Cardiac septum (tissue), 1 donor: Measurements from ENCODE around the gene IER2. TPM values are rescaled to one million over a fixed set of nuclear protein-coding genes. Genes with fewer than 3 reads are reported as not detected.

Source experiments
- DNase-seq: peaks from one replicate; pipeline ENCODE4 v3.0.0-alpha.2; 2020; ENCODE audit warnings: low spot score
- intact Hi-C: fragments of 100-400 bp; cut with DNase I; formaldehyde crosslinking; loops from one replicate; pipeline ENCODE4 v1.14.0; 2022
- total RNA-seq: library from RNA; stranded (reverse); fragmentation: NEBNext Ultra II Directional; extraction: Animal tissue kit (Norgen Biotek cat#: 25700); gene quantifications from one replicate; pipeline ENCODE4 v1.2.1, GENCODE V29; 2021
- donor health status: DM: no; HTN: no; CAD: no.

IER2 gene
- total RNA-seq, 1 donor from 2014 or later = 28.4 TPM

DNA sequence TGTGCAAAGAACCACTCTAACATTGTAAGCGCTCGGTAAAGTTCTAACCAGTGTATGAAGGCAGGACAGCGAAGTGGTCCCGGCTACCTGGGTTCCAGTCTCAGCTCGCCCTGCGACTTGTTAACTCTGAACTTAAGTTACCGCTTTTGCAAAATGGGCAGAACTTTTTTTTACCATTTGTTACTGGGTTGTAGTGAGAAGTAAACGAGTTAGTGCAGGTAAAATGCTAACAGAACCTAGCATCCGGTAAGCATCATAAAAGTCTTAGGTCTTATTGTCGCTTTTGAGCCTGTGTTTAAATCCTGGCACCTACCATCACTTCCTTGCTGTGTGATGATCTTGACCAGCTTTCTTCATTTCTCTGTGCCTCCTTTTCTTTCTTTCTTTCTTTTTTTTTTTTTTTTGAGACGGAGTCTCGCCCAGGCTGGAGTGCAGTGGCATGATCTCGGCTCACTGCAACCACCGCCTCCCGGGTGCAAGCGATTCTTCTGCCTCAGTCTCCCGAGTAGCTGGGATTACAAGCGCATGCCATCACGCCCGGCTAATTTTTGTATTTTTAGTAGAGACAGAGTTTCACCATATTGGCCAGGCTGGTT lies 32.9 kb upstream of the IER2 start:
- intact Hi-C loops = loop anchor here (2.0 kb wide), 2 partner anchors 14 to 34 kb away; partner anchors contain the start of genes IER2, LYL1 and STX10
- DNase-seq = no peak

DNA sequence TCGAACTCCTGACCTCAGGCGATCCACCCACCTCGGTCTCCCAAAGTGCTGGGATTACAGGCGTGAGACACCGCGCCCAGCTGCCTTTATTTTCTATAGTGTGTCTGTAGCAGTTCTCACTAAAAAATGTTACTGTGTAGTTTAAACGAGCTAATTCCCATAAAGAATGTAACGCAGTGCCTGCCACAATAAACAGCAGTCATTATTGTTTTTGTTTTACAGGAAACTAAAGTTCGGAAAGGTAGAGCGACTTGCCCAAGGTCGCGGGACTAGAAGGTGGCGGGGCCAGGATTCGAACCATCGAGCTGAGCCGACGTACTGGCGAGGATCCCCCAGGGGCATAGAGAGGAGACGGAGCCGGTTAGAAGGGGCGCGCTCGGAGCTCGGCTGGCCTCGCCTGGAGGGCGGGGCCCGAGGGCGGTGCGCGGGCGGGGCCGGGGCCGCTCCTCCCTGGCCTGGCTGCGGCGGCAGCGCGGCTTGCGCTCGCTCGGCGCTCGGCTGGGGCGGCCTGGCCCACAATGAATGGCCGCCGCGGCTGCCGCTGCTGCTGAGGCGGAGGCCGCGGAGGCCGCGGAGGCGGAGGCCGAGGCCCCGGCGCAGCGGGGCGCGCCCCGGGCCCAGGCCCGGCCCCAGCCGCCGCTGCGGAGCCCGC lies 32.3 kb upstream of the IER2 start, which contains the start of gene NACC1:
Gene NACC1, plus strand, starts transcription at position 493 of the 652 bp plus-strand sequence. CDS start 16,944 bp downstream, outside the sequence.
- intact Hi-C loops = loop anchor here (2.0 kb wide), 2 partner anchors 15 to 33 kb away; partner anchors contain the start of genes IER2, LYL1 and STX10

DNA sequence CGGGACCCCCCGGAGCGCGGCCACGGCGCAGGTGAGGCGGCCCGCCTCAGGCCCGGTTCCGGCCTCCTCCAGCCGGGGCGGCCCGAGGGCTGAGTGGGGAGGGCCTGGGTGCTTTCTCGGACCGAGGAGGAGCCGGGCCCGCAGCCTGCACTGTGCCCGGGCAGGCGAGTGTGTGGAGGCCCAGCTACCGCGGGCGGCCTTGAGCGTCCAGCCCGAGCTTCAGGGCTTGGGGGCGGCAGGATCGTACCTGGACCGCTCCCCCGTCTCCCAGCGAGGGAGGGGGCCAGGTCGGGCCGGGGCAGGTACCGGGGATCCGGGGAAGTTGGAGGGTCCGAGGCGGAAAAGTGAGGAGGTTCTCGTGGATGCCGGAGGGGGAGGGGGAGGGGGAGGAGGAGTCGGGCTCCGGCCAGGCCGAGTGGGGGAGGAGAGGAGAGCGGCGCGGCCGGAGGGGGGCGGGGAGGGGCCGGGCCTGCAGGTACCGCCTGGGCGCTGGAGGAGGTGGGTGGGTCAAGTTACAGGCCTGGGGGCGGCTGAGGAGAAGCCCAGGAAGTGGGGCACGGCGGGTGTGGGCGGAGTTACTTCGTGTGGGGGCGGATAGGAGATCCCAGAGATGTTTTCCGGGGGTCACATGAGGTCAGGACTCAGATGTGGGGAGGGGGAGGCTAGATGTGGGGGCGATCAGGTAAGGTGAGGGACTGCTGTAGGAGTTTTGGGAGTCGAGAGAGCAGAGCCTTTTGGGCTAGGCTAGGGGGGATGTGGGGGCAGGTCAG lies 31.6 kb upstream of the IER2 start:
- DNase-seq = no peak
- intact Hi-C loops = no loop called here

More for the DNA sequence above, 32.3 kb upstream of the IER2 start, which contains the start of gene NACC1:
- DNase-seq = peak; percentile 96

GRCh38 chr19:13119627-13120026 lies 30.6 kb upstream of the IER2 start:
- no peak for DNase-seq
- intact Hi-C loops = no loop called here

DNA sequence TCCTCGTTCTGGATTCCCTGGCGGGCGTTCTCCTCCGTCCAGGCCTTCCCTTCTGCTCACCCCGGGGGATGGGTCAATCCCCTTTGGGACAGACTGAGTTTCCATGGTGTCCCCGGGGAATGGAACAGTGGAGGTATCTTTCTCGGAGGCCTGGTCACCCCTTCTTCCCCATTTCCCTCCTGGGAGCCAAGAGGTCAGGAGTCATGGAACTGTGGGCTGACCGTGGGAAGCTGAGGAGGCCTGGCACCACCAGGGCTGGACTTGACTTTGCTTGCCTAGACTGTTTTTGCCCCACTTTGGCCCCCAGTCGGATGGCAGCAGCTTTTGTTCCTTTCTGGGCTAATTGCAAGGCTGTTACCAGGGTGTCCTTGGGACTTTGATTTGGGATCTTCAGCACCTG lies 30.2 kb upstream of the IER2 start:
- no peak for DNase-seq
- intact Hi-C loops = no loop called here

DNA sequence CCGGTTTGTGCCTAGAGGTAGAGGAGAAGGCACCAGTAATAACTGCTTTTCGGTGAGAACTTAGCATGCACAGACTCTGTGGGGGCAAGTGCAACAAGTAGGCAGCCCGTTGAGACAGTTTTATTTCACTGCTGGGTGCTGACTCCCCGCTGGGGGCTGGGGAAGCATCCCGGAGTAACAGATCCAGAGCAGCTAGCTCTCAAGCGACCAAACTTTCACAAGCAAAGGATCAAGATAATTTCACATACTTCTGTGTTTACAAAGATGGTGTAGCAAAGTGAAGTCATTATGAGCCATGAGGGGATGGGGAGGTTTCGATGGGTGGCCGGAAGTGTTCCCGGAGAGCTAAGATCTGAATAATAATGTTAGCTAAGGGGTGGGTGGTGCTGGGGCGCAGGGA lies 29.4 kb upstream of the IER2 start:
- intact Hi-C loops = no loop called here
- no peak for DNase-seq

- intact Hi-C loops = no loop called here
- DNase-seq = no peak
Observed at GRCh38 chr19:13121551-13122274, 28.5 kb upstream of the IER2 start.

- DNase-seq = no peak
- intact Hi-C loops = no loop called here
Observed at GRCh38 chr19:13122275-13122878, 27.8 kb upstream of the IER2 start.

- intact Hi-C loops = no loop called here
Observed at GRCh38 chr19:13122980-13123957, 26.9 kb upstream of the IER2 start.

DNA sequence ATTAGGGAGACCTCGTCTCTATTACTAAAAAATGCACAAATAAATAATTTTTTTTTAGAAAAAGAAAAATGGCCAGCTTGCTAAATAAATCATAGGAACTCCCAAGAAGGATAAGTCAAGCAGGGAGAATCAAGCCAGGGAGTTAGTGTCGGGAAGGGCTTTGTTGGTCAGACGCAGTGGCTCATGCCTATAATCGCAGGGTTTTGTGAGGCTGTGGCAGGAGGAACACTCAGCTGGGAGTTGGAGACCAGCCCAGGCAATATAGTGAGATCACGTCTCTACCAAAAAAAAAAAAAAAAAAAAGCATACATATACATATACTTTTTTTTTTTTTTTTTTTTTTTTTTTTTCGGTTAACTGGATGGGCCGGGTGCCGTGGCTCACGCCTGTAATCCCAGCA lies 23.2 kb upstream of the IER2 start:
- intact Hi-C loops = no loop called here
- DNase-seq = no peak

More at GRCh38 chr19:13122980-13123957, 26.9 kb upstream of the IER2 start:
- no peak for DNase-seq

- intact Hi-C loops = no loop called here
- no peak for DNase-seq
Observed at GRCh38 chr19:13127811-13128575, 22.2 kb upstream of the IER2 start.

- intact Hi-C loops = no loop called here
Observed at GRCh38 chr19:13128583-13128982, 21.6 kb upstream of the IER2 start.

GRCh38 chr19:13129384-13129783 lies 20.8 kb upstream of the IER2 start:
- DNase-seq = no peak
- intact Hi-C loops = no loop called here

More at GRCh38 chr19:13128583-13128982, 21.6 kb upstream of the IER2 start:
- DNase-seq = no peak

DNA sequence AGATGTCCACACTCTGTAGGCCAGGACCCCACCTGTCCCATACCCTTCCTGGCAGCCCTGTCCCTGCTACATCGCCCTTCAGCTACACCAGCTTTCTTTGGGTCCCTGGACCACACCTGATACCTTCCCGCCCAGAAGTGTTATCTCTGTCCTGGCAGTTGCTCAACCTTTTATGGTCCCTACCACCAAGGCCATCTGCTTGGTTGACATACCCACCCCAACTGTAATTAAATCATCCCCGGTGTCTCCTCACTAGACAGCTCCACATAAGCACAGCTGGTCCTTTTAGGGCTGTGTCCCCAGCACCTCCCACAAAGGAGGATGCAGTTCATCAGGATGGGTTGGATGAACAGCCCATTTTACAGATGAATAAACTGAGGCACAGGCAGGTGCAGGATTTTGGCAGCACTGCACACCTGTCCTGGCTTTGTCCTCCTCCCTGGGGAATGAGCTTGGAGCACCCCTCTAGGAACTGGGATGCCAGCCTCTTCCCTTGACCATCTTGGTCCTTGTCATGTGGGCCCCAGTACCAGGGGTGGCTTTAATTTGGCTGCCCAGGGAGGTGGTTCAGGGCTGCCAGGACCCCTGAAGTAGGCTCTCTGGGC lies 19.2 kb upstream of the IER2 start:
- DNase-seq = no peak
- intact Hi-C loops = no loop called here

- no peak for DNase-seq
- intact Hi-C loops = no loop called here
Observed at GRCh38 chr19:13132471-13133180, 17.6 kb upstream of the IER2 start.

DNA sequence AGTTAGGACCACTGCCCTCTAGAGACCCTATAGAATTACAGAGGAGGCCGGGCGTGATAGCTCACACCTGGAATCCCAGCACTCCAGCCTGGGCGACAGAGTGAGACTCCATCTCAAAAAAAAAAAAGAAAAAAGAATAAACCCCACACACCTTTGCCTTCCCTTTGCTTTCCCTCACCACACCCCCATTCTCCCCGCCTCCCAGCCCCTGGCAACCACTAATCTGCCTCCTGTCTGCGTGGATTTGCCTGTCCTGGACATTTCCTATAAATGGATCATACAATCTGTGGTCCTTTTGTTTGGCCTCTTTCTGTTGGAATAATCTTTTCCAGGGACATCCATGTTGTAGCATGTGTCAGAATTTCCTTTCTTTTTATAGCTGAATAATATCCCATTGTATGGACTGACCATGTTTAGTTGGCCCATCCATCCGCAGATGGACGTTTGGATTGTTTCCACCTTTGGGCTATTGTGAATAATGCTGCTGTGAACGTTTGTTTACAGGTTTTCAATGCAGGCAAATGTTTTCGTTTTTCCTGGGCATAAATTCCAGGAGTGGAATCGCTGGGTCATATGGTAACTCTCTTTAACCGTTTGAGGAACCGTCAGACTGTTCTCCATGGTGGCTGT lies 16.9 kb upstream of the IER2 start:
- DNase-seq = no peak
- intact Hi-C loops = no loop called here
